ENCODE data around the gene ZNF77.

The ZNF77 gene

GRCh38 chr19:2978772-2979171 lies 34.0 kb upstream of the ZNF77 start:
- TF ChIP-seq EGR1 (IDR thresholded peaks at IDR 0.05), result no peak
- TF ChIP-seq CEBPB (IDR thresholded peaks at IDR 0.05), result no peak
- no peak for TF ChIP-seq TAF1 (IDR thresholded peaks at IDR 0.05; ENCODE audit: low read depth)
- no peak for TF ChIP-seq TEAD4 (IDR thresholded peaks at IDR 0.05)
- TF ChIP-seq USF1 (IDR thresholded peaks at IDR 0.05), result no peak
- no peak for TF ChIP-seq TCF12 (IDR thresholded peaks at IDR 0.05; ENCODE audit: low read depth)
- TF ChIP-seq RAD21 (IDR thresholded peaks at IDR 0.05; ENCODE audit: low read depth), result no peak
- TF ChIP-seq ZBTB7A (IDR thresholded peaks at IDR 0.05; ENCODE audit: low read depth), result no peak
- no peak for TF ChIP-seq NFIC (IDR thresholded peaks at IDR 0.05)
- TF ChIP-seq EP300 (IDR thresholded peaks at IDR 0.05; ENCODE audit: borderline replicate concordance), result no peak
- no peak for TF ChIP-seq REST (IDR thresholded peaks at IDR 0.05; ENCODE audit: low read depth)
- TF ChIP-seq FOXM1 (IDR thresholded peaks at IDR 0.05; ENCODE audit: borderline replicate concordance, low read depth), result no peak
- TF ChIP-seq MAX (IDR thresholded peaks at IDR 0.05), result no peak
- TF ChIP-seq CREB1 (IDR thresholded peaks at IDR 0.05; ENCODE audit: low read depth), result no peak
- TF ChIP-seq YY1 (IDR thresholded peaks at IDR 0.05; ENCODE audit: low read depth), result no peak

- TF ChIP-seq TCF12 (IDR thresholded peaks at IDR 0.05; ENCODE audit: low read depth) (no peak), TEAD4 (IDR thresholded peaks at IDR 0.05) (no peak), FOXM1 (IDR thresholded peaks at IDR 0.05; ENCODE audit: borderline replicate concordance, low read depth) (no peak), NFIC (IDR thresholded peaks at IDR 0.05) (no peak), EP300 (IDR thresholded peaks at IDR 0.05; ENCODE audit: borderline replicate concordance) (no peak), REST (IDR thresholded peaks at IDR 0.05; ENCODE audit: low read depth) (no peak), MAX (IDR thresholded peaks at IDR 0.05) (no peak), USF1 (IDR thresholded peaks at IDR 0.05) (no peak), CREB1 (IDR thresholded peaks at IDR 0.05; ENCODE audit: low read depth) (no peak), EGR1 (IDR thresholded peaks at IDR 0.05) (no peak), ZBTB7A (IDR thresholded peaks at IDR 0.05; ENCODE audit: low read depth) (no peak), YY1 (IDR thresholded peaks at IDR 0.05; ENCODE audit: low read depth) (no peak)
These were observed 33.5 kb upstream of the ZNF77 start for GRCh38 chr19:2978166-2978767.

GRCh38 chr19:2977746-2978138 lies 33.0 kb upstream of the ZNF77 start:
- TF ChIP-seq CEBPB (IDR thresholded peaks at IDR 0.05) (no peak), ZBTB7A (IDR thresholded peaks at IDR 0.05; ENCODE audit: low read depth) (no peak)

GRCh38 chr19:2977001-2977745 lies 32.4 kb upstream of the ZNF77 start, which contains the start of gene TLE6:
TSS of gene TLE6 (plus strand) at chr19:2977564. CDS start at chr19:2978234, 670 bp downstream.
- TF ChIP-seq CEBPB (IDR thresholded peaks at IDR 0.05) (no peak), CREB1 (IDR thresholded peaks at IDR 0.05; ENCODE audit: low read depth) (0 out of 2 replicates have a peak, but pooled peaks have one; percentile 31), MAX (IDR thresholded peaks at IDR 0.05) (peak; percentile 96), ZBTB7A (IDR thresholded peaks at IDR 0.05; ENCODE audit: low read depth) (peak; percentile 74; the same call in 1 of the 2 replicates), EGR1 (IDR thresholded peaks at IDR 0.05) (no peak), FOXM1 (IDR thresholded peaks at IDR 0.05; ENCODE audit: borderline replicate concordance, low read depth) (no peak), NFIC (IDR thresholded peaks at IDR 0.05) (peak; percentile 53; the same call in 1 of the 2 replicates), TEAD4 (IDR thresholded peaks at IDR 0.05) (no peak), TCF12 (IDR thresholded peaks at IDR 0.05; ENCODE audit: low read depth) (peak; percentile 65), YY1 (IDR thresholded peaks at IDR 0.05; ENCODE audit: low read depth) (peak; percentile 63; the same call in 1 of the 2 replicates), TAF1 (IDR thresholded peaks at IDR 0.05; ENCODE audit: low read depth) (peak; percentile 33; the same call in 1 of the 2 replicates), REST (IDR thresholded peaks at IDR 0.05; ENCODE audit: low read depth) (no peak), USF1 (IDR thresholded peaks at IDR 0.05) (peak; percentile 92), EP300 (IDR thresholded peaks at IDR 0.05; ENCODE audit: borderline replicate concordance) (peak; percentile 70; the same call in 1 of the 2 replicates), RAD21 (IDR thresholded peaks at IDR 0.05; ENCODE audit: low read depth) (no peak)

All from Ishikawa (cell line).